Osteoblast (primary cell): ENCODE data around the gene CFAP77. TPM values are rescaled to one million over a fixed set of nuclear protein-coding genes. Genes with fewer than 3 reads are reported as not detected.

Source experiments
- DNase-seq: peaks from one replicate; pipeline ENCODE4 v3.0.0; 2011; ENCODE audit warnings: low spot score, mixed read lengths; ENCODE audit not compliant: insufficient read length; ENCODE audit errors: missing footprints
- H2AFZ ChIP-seq: 2 replicates; pipeline ENCODE4 v1.6.0; 2011; ENCODE audit warnings: mild to moderate bottlenecking, low read length
- H3K27ac ChIP-seq: 2 replicates; pipeline ENCODE4 v1.5.1; 2011; ENCODE audit warnings: mild to moderate bottlenecking, low read depth, low read length, moderate library complexity
- H3K27me3 ChIP-seq: 2 replicates; pipeline ENCODE4 v1.6.0; 2012; ENCODE audit warnings: mild to moderate bottlenecking, control low read depth, inconsistent platforms, low read length, moderate library complexity; ENCODE audit not compliant: insufficient read depth
- H3K36me3 ChIP-seq: 2 replicates; pipeline ENCODE4 v1.5.1; 2011; ENCODE audit warnings: mild to moderate bottlenecking, low read length, control low read depth, moderate library complexity; ENCODE audit not compliant: insufficient read depth
- H3K4me1 ChIP-seq: 2 replicates; pipeline ENCODE4 v1.5.1; 2011; ENCODE audit warnings: mild to moderate bottlenecking, low read length, control low read depth, moderate library complexity; ENCODE audit not compliant: insufficient read depth
- H3K4me2 ChIP-seq: 2 replicates; pipeline ENCODE4 v1.6.0; 2011; ENCODE audit warnings: mild to moderate bottlenecking, low read length; ENCODE audit not compliant: insufficient read depth
- H3K4me3 ChIP-seq: fragments of 200-600 bp; sonication (generic); 3 replicates; pipeline ENCODE4 v1.5.1; 2012; ENCODE audit warnings: mild to moderate bottlenecking, low read length, inconsistent platforms; ENCODE audit not compliant: insufficient read depth
- H3K79me2 ChIP-seq: 2 replicates; pipeline ENCODE4 v1.6.0; 2012; ENCODE audit warnings: mild to moderate bottlenecking, low read length, control low read depth, inconsistent platforms; ENCODE audit not compliant: insufficient read depth
- H3K9me3 ChIP-seq: 2 replicates; pipeline ENCODE4 v1.5.1; 2011; ENCODE audit warnings: low read depth, low read length, control low read depth
- H4K20me1 ChIP-seq: 2 replicates; pipeline ENCODE4 v1.6.0; 2012; ENCODE audit warnings: mild to moderate bottlenecking, low read length, control low read depth; ENCODE audit not compliant: insufficient read depth
- total RNA-seq: library from RNA; depleted of rRNA; stranded (reverse); fragments of >200 nt; gene quantifications from 2 replicates; pipeline ENCODE4 v1.2.3, GENCODE V29; 2012
- TF ChIP-seq, protein P1 (sequence below): IDR thresholded peaks from 2 replicates; pipeline ENCODE4 v1.5.1; 2011; ENCODE audit warnings: mild to moderate bottlenecking, low read depth, low read length, moderate library complexity; ENCODE audit errors: extremely low read depth

CFAP77 gene
- total RNA-seq, 1 donor: 0.36 TPM

DNA sequence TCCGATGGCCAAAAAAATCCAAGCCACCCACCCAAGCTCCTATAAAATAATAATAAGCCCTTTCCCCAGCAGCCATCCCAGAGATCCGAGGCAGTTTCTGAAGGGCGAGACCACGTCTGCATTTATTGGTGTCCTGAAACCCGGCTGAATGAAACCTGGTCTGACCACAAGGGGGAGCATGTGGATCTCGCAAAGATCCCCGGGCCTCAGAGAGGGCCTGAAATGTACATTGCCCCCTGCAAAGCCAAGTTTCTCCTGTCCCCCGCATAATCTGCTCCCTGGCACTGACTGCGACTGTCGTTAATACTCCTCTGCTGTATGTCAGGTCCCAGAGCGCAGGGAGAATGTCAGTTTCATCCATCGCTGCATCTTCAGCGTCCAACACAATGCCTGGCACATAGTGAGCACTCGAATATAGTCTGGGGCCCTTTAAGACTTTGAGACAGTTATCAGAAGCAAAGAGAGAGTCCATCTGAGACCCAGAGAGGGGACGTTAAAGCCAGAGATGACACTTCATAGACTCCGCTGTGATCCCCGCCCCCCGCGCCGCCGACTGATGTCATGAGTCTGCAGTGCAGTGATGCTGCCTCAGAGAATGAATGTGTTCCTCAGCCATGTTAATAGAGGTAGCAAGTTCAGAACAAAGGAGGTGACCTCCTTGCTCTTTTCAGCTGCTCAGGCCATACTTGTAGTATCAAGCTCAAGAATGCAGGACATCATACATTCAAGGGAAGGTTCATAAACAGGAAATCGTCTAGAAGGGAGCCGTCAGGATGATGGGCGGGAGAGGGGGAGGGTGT lies 97.9 kb downstream of the CFAP77 start:
- no peak overlapping the region for H3K4me2 ChIP-seq
- peak; percentile 97 for DNase-seq
- H3K4me1 ChIP-seq: no peaks in the 10 kb centered on the region
- H3K79me2 ChIP-seq: no peaks in the 10 kb centered on the region
- H3K36me3 ChIP-seq: no peaks in the 10 kb centered on the region
- no peaks in the 10 kb centered on the region for H3K9me3 ChIP-seq
- no peaks in the 10 kb centered on the region for H4K20me1 ChIP-seq
- no peak overlapping the region for H3K4me3 ChIP-seq
- no peak overlapping the region for H3K27ac ChIP-seq
- TF ChIP-seq, protein P1, sequence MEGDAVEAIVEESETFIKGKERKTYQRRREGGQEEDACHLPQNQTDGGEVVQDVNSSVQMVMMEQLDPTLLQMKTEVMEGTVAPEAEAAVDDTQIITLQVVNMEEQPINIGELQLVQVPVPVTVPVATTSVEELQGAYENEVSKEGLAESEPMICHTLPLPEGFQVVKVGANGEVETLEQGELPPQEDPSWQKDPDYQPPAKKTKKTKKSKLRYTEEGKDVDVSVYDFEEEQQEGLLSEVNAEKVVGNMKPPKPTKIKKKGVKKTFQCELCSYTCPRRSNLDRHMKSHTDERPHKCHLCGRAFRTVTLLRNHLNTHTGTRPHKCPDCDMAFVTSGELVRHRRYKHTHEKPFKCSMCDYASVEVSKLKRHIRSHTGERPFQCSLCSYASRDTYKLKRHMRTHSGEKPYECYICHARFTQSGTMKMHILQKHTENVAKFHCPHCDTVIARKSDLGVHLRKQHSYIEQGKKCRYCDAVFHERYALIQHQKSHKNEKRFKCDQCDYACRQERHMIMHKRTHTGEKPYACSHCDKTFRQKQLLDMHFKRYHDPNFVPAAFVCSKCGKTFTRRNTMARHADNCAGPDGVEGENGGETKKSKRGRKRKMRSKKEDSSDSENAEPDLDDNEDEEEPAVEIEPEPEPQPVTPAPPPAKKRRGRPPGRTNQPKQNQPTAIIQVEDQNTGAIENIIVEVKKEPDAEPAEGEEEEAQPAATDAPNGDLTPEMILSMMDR: peak; percentile 84
- no peak overlapping the region for H2AFZ ChIP-seq
- H3K27me3 ChIP-seq: peaks cover 39% of the 10 kb centered on the region

DNA sequence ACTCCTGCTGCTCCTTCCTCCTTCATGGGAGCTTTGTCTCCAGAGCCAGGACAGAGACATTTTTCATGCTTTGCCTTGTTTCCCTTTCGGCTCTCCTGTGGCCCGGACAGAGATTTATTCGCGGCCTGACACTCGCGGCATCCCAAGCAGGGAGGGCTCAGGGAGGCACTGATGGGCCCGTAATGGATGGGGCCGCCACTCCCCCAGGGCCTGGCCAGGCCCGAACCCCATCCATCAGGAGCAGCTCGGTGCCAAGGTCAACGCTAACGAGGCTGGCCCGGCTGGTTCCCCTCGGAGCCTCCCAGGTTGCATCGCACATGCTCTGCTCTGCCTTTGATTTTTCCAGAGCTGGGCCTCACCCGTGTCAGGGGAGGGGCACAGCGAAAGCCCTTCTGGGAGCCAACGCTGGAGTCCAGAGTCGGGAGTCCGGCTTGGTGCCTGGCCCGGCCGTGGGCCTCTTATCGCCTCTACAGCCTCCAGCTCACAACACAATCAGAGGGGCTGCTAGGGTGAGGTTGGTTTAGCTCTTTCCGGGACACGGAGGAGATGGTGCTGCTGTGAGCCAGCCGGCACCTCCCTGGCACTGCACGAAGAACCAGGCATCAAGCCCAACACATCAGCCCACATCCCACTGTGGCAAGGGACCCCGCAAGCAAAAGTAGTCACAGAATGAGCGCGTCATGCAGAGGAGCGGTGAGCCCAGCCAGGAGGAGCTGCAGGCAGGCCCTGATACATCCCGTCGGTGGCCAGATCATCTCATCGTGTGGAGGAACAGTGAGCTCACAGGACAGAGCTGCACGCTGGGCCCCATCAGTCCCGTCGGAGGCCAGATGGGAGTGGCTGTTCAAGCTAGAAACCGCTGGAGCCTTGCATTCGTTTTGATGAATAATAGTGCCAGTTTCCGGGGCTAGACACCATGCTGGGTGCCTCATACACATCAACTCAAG lies 100.2 kb downstream of the CFAP77 start:
- H3K4me2 ChIP-seq: no peak overlapping the region
- H3K4me1 ChIP-seq: no peaks in the 10 kb centered on the region
- no peaks in the 10 kb centered on the region for H3K79me2 ChIP-seq
- H4K20me1 ChIP-seq: no peaks in the 10 kb centered on the region
- no peak overlapping the region for H3K27ac ChIP-seq
- no peak overlapping the region for H3K4me3 ChIP-seq
- H3K9me3 ChIP-seq: no peaks in the 10 kb centered on the region
- H3K27me3 ChIP-seq: peaks cover 32% of the 10 kb centered on the region
- no peaks in the 10 kb centered on the region for H3K36me3 ChIP-seq
- TF ChIP-seq, protein P1: no peak
- peak; percentile 75 for DNase-seq
- no peak overlapping the region for H2AFZ ChIP-seq

DNA sequence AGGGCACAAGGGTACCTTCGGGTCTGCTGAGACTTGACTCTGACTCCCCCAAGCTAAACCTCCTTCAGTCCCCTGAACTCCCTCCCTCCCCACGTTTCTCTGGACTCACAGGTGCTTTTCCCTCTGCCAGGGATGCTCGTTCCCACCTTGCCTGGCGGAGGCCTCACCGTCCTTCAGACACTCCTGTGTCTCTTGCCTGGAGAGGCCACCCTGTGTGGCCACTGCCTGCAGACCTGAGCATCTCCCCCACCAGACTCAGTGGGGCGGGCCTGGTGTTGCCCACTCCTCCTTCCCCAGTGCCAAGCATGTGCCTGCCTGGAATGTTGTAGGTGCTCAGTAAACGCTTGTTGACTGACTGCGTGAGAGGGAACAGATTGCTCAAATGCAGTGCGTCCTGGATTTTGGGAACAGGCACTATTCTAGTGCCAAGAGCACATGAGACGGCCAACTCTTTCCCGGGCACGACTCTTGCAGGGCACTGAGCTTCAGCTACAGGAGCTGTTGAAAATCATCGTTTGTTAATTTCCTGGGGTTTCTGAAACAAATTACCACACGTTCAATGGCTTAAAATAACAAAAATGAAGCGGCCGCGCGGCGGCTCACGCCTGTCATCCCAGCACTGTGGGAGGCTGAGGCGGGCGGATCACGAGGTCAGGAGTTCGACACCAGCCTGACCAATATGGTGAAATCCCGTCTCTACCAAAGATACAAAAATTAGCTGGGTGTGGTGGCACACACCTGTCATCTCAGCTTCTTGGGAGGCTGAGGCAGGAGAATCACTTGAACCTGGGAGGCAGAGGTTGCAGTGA lies 101.4 kb downstream of the CFAP77 start:
- H3K4me1 ChIP-seq: no peaks in the 10 kb centered on the region
- H3K4me2 ChIP-seq: no peak overlapping the region
- no peak overlapping the region for H3K4me3 ChIP-seq
- H3K79me2 ChIP-seq: no peaks in the 10 kb centered on the region
- H2AFZ ChIP-seq: no peak overlapping the region
- H4K20me1 ChIP-seq: no peaks in the 10 kb centered on the region
- peak; percentile 65 for DNase-seq
- H3K9me3 ChIP-seq: no peaks in the 10 kb centered on the region
- TF ChIP-seq, protein P1: no peak
- H3K36me3 ChIP-seq: no peaks in the 10 kb centered on the region
- no peak overlapping the region for H3K27ac ChIP-seq
- peaks cover 27% of the 10 kb centered on the region for H3K27me3 ChIP-seq
